IMR-90 (cell line): Measurements from ENCODE around the gene AFTPH. TPM values are rescaled to one million over a fixed set of nuclear protein-coding genes. Genes with fewer than 3 reads are reported as not detected.

Source experiments
- ATAC-seq: fragments of 200-7000 bp; cut with Tn5 transposase; 2 replicates; pipeline ENCODE4 v1.9.1; 2020; ENCODE audit warnings: low read depth, mild to moderate bottlenecking, moderate library complexity
- BruUV-seq: library from RNA; stranded (reverse); fragments of 400-500 nt; replicated peaks from 2 replicates; lab custom pipeline; 2021; lab: Mats Ljungman, UMichigan
- CTCF ChIA-PET: fragments of 300-600 bp; formaldehyde crosslinking; extraction: SDS; loops from one replicate; lab custom pipeline; 2021; ENCODE audit warnings: antibody characterized with exemption; lab: Yijun Ruan, JAX
- POLR2A ChIA-PET: fragments of 300-600 bp; sonication (Branson Sonifier 250); formaldehyde crosslinking; loops from one replicate; lab custom pipeline; 2022; ENCODE audit warnings: antibody characterized with exemption; ENCODE audit not compliant: unreplicated experiment; lab: Charles Lee
- DNase-seq: peaks from one replicate; pipeline ENCODE4 v3.0.0; 2013
- H2AFZ ChIP-seq: replicated peaks from 2 replicates; pipeline ENCODE3; 2013; ENCODE audit warnings: low read length, mild to moderate bottlenecking; ENCODE audit not compliant: poor library complexity
- H2AK5ac ChIP-seq: 2 replicates; pipeline ENCODE4 v1.6.1; 2013; ENCODE audit warnings: low read depth, low read length, inconsistent platforms
- H2AK9ac ChIP-seq: replicated peaks from 2 replicates; pipeline ENCODE3; 2013; ENCODE audit warnings: mild to moderate bottlenecking, low read depth, low read length, moderate library complexity; ENCODE audit not compliant: poor library complexity
- H2BK120ac ChIP-seq: 2 replicates; pipeline ENCODE4 v1.6.1; 2013; ENCODE audit warnings: low read depth, low read length, inconsistent platforms
- H2BK15ac ChIP-seq: 3 replicates; pipeline ENCODE4 v1.6.1; 2013; ENCODE audit warnings: low read depth, low read length, inconsistent platforms
- H2BK20ac ChIP-seq: 2 replicates; pipeline ENCODE4 v1.6.1; 2013; ENCODE audit warnings: low read depth, mild to moderate bottlenecking, inconsistent platforms, low read length, moderate library complexity
- H2BK5ac ChIP-seq: 2 replicates; pipeline ENCODE4 v1.6.1; 2013; ENCODE audit warnings: mild to moderate bottlenecking, low read depth, low read length, inconsistent platforms; ENCODE audit not compliant: poor library complexity, severe bottlenecking
- H3K14ac ChIP-seq: replicated peaks from 2 replicates; pipeline ENCODE4 v1.6.1; 2013; ENCODE audit warnings: low read depth, low read length, inconsistent platforms
- H3K18ac ChIP-seq: 2 replicates; pipeline ENCODE4 v1.6.1; 2013; ENCODE audit warnings: low read depth, low read length, control low read depth
- H3K23ac ChIP-seq: 2 replicates; pipeline ENCODE4 v1.6.1; 2013; ENCODE audit warnings: low read depth, low read length, inconsistent platforms
- H3K27ac ChIP-seq: 2 replicates; pipeline ENCODE4 v1.5.1; 2013; ENCODE audit warnings: mild to moderate bottlenecking, control low read depth, low read length; ENCODE audit not compliant: insufficient read depth
- H3K27me3 ChIP-seq: 2 replicates; pipeline ENCODE4 v1.6.1; 2013; ENCODE audit warnings: low read length; ENCODE audit not compliant: control insufficient read depth, insufficient read depth
- H3K36me3 ChIP-seq: 2 replicates; pipeline ENCODE4 v1.6.1; 2013; ENCODE audit warnings: low read length, mixed read lengths; ENCODE audit not compliant: control insufficient read depth, insufficient read depth
- H3K4ac ChIP-seq: 2 replicates; pipeline ENCODE4 v1.6.1; 2013; ENCODE audit warnings: low read depth, low read length, inconsistent platforms
- H3K4me1 ChIP-seq: 2 replicates; pipeline ENCODE4 v1.6.1; 2013; ENCODE audit warnings: low read length, mixed read lengths; ENCODE audit not compliant: control insufficient read depth, insufficient read depth
- H3K4me2 ChIP-seq: 2 replicates; pipeline ENCODE4 v1.6.1; 2013; ENCODE audit warnings: low read depth, mild to moderate bottlenecking, control low read depth, low read length, moderate library complexity
- H3K4me3 ChIP-seq: 2 replicates; pipeline ENCODE4 v1.5.1; 2013; ENCODE audit warnings: low read depth, mild to moderate bottlenecking, control low read depth, low read length, moderate library complexity; ENCODE audit not compliant: insufficient read depth
- H3K56ac ChIP-seq: 2 replicates; pipeline ENCODE4 v1.6.1; 2013; ENCODE audit warnings: low read length, inconsistent platforms; ENCODE audit not compliant: insufficient read depth; ENCODE audit errors: extremely low read depth
- H3K79me1 ChIP-seq, 2 experiments: 2 replicates each; pipeline ENCODE4 v1.6.1; 2013; ENCODE audit warnings: low read length in 2 of 2, inconsistent platforms in 1 of 2, low read depth in 1 of 2
- H3K9ac ChIP-seq: 2 replicates; pipeline ENCODE4 v1.6.1; 2013; ENCODE audit warnings: low read depth, low read length, control low read depth
- H3K9me1 ChIP-seq: 2 replicates; pipeline ENCODE4 v1.6.1; 2013; ENCODE audit warnings: low read length, inconsistent platforms; ENCODE audit not compliant: insufficient read depth
- H3K9me3 ChIP-seq: 2 replicates; pipeline ENCODE4 v1.6.1; 2013; ENCODE audit warnings: low read length; ENCODE audit not compliant: control insufficient read depth, insufficient read depth
- H4K20me1 ChIP-seq: 2 replicates; pipeline ENCODE4 v1.6.1; 2013; ENCODE audit warnings: low read length, inconsistent platforms; ENCODE audit not compliant: insufficient read depth
- H4K5ac ChIP-seq: 2 replicates; pipeline ENCODE4 v1.6.1; 2013; ENCODE audit warnings: mild to moderate bottlenecking, low read depth, low read length, control low read depth
- H4K8ac ChIP-seq, 2 experiments: 2 replicates each; pipeline ENCODE4 v1.6.1; 2013; ENCODE audit warnings: low read depth in 2 of 2, low read length in 2 of 2, control low read depth in 1 of 2, inconsistent platforms in 1 of 2
- H4K91ac ChIP-seq: 2 replicates; pipeline ENCODE4 v1.6.1; 2013; ENCODE audit warnings: low read depth, low read length, inconsistent platforms; ENCODE audit not compliant: insufficient read depth
- CEBPB ChIP-seq: IDR thresholded peaks from 2 replicates; pipeline ENCODE4 v1.6.1; 2012; ENCODE audit warnings: low read depth, low read length, improper control_type of control experiment
- ELK1 ChIP-seq: fragments of 150-350 bp; IDR thresholded peaks from 2 replicates; pipeline ENCODE4 v1.6.1; 2016; ENCODE audit warnings: low read depth, mild to moderate bottlenecking, low read length, moderate library complexity, borderline replicate concordance
- FOS ChIP-seq: fragments of 150-350 bp; IDR thresholded peaks from 2 replicates; pipeline ENCODE4 v1.6.1; 2016; ENCODE audit warnings: low read depth, low read length
- MAFK ChIP-seq: IDR thresholded peaks from 2 replicates; pipeline ENCODE4 v1.6.1; 2012; ENCODE audit warnings: low read depth, low read length, improper control_type of control experiment
- RCOR1 ChIP-seq: IDR thresholded peaks from 2 replicates; pipeline ENCODE4 v1.6.1; 2012; ENCODE audit warnings: mild to moderate bottlenecking, low read length, improper control_type of control experiment; ENCODE audit not compliant: insufficient replicate concordance
- RFX5 ChIP-seq: IDR thresholded peaks from 2 replicates; pipeline ENCODE4 v1.8.0; 2012; ENCODE audit warnings: low read depth, mild to moderate bottlenecking, low read length, moderate library complexity
- SMC3 ChIP-seq: fragments of 150-350 bp; IDR thresholded peaks from 2 replicates; pipeline ENCODE4 v1.6.1; 2016; ENCODE audit warnings: low read depth, mild to moderate bottlenecking, antibody characterized with exemption, low read length, moderate library complexity
- dilution Hi-C: fragments of 300-500 bp; cut with HindIII; formaldehyde crosslinking; loops from one replicate; pipeline ENCODE4 v1.14.3; 2018; ENCODE audit warnings: low sequenced_read_pairs; ENCODE audit not compliant: unreplicated experiment
- in situ Hi-C: fragments of 300-500 bp; cut with MboI; formaldehyde crosslinking; loops from 3 replicates; pipeline ENCODE4 v1.14.3; 2019; ENCODE audit warnings: low sequenced_read_pairs, inconsistent platforms, mixed read lengths
- intact Hi-C: fragments of 100-400 bp; cut with micrococcal nuclease; formaldehyde crosslinking; loops from 2 replicates; pipeline ENCODE4 v1.10.0; 2022
- polyA plus RNA-seq, 3 experiments: library from polyadenylated mRNA; depleted of rRNA; stranded (reverse); fragments of >200 nt; gene quantifications; 2 replicates each; pipeline ENCODE4 v1.2.3, GENCODE V29; 2012; ENCODE audit warnings: low replicate concordance in 1 of 3
- total RNA-seq: library from RNA; depleted of rRNA; stranded (reverse); fragments of >200 nt; gene quantifications from 2 replicates; pipeline ENCODE4 v1.2.3, GENCODE V29; 2012

Gene AFTPH
- total and polyA plus RNA-seq, 2 of the 4 experiments (the other 2 are of a cell fraction) = 9.4 to 19.9 TPM

DNA sequence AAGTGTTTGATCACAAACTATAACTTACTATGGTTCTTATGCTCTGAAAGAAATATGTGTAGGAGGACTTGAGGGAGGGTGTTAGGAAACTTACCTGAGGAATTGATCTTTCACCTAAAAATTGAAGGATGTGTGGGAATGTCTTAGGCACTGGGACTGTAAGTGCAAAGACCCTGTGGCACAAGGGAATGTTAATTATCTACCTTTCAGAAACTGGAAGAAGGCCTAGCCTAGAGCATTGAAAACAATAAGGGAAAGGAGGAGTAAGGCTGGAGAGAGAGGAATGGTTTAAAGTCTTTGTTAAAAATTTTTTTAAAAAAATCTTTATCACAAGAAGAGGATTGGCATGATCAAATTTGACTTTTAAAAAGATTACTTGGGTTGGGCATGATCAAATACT is 7.9 kb downstream of the AFTPH start:
- BruUV-seq = no TSS peak
- Histone ChIP-seq H4K20me1 (peaks cover 6% of the 10 kb centered on the region), H4K91ac (no peak overlapping the region), H3K56ac (no peak overlapping the region), H3K4me1 (no peaks in the 10 kb centered on the region), H3K4me2 (no peak overlapping the region), H3K27ac (no peak overlapping the region), H3K27me3 (no peaks in the 10 kb centered on the region), H3K36me3 (no peaks in the 10 kb centered on the region), H3K4ac (no peak overlapping the region), H2BK120ac (no peak overlapping the region), H2BK5ac (no peak overlapping the region), H4K5ac (no peak overlapping the region), H3K4me3 (no peak overlapping the region), H2BK15ac (no peak overlapping the region), H3K9me3 (no peaks in the 10 kb centered on the region), H3K18ac (no peak overlapping the region), H2AK5ac (no peak overlapping the region), H4K8ac (no peak overlapping the region), H3K23ac (no peak overlapping the region), H3K9me1 (no peaks in the 10 kb centered on the region), H3K79me1 (peaks cover 11 to 32% of the 10 kb centered on the region in 2 experiments), H2AK9ac (no peak overlapping the region), H2BK20ac (no peak overlapping the region), H3K14ac (no peak overlapping the region), H2AFZ (no peak overlapping the region), H3K9ac (no peak overlapping the region)
- no peak for DNase-seq
- TF ChIP-seq MAFK (no peak), FOS (no peak), ELK1 (no peak), RCOR1 (no peak), RFX5 (no peak), SMC3 (no peak), CEBPB (no peak)
- ChIA-PET POLR2A (no interaction called here), CTCF (no interaction called here)
- intact Hi-C loops = no loop called here
- dilution Hi-C loops = no loop called here
- in situ Hi-C loops = no loop called here
- ATAC-seq = no peak
